Lung (tissue), 12 donors: Measurements from ENCODE around the gene PDZK1IP1. TPM values are rescaled to one million over a fixed set of nuclear protein-coding genes. Genes with fewer than 3 reads are reported as not detected.
"Not testable (repeated sequence)": the region's sequence is repeated elsewhere in the genome, so short reads cannot be mapped to it uniquely, and the experiment has no call there.

Experiments used
- ATAC-seq: fragments of 200-7000 bp; cut with Tn5 transposase; one replicate; pipeline ENCODE4 v1.9.1; 2020; ENCODE audit warnings: moderate number of reproducible peaks; ENCODE audit not compliant: insufficient read depth, low FRiP score
- DNase-seq, 3 donors: peaks; one replicate each; pipeline ENCODE4 v3.0.0-alpha.2; 2013 to 2017
- H3K27ac ChIP-seq, 2 donors: one replicate each; pipeline ENCODE4 v1.5.1; 2013; ENCODE audit warnings: mild to moderate bottlenecking in 2 of 2, moderate library complexity in 2 of 2, control low read depth in 1 of 2, inconsistent platforms in 1 of 2, low read depth in 1 of 2, low read length in 1 of 2
- H3K27me3 ChIP-seq, 3 donors: one replicate each; pipeline ENCODE4 v1.5.1; 2013; ENCODE audit warnings: low read length in 2 of 3; ENCODE audit not compliant: control insufficient read depth in 3 of 3, insufficient read depth in 3 of 3
- H3K36me3 ChIP-seq, 4 donors: one replicate each; pipeline ENCODE4 v1.5.1; 2013; ENCODE audit warnings: low read length in 4 of 4, mild to moderate bottlenecking in 1 of 4, moderate library complexity in 1 of 4; ENCODE audit not compliant: control insufficient read depth in 4 of 4, insufficient read depth in 4 of 4
- H3K4me1 ChIP-seq, 5 donors: one replicate each; pipeline ENCODE4 v1.5.1; 2013; ENCODE audit warnings: low read length in 5 of 5, mild to moderate bottlenecking in 2 of 5, moderate library complexity in 1 of 5; ENCODE audit not compliant: control insufficient read depth in 5 of 5, insufficient read depth in 5 of 5
- H3K4me3 ChIP-seq: one replicate; pipeline ENCODE4 v1.5.1; 2013; ENCODE audit warnings: mild to moderate bottlenecking, control low read depth, moderate library complexity
- H3K9ac ChIP-seq, 2 donors: one replicate each; pipeline ENCODE4 v1.5.1; 2013; ENCODE audit warnings: low read length in 2 of 2, control low read depth in 1 of 2; ENCODE audit not compliant: insufficient read depth in 1 of 2
- H3K9me3 ChIP-seq, 4 donors: one replicate each; pipeline ENCODE4 v1.5.1; 2013; ENCODE audit warnings: low read length in 3 of 4, mild to moderate bottlenecking in 1 of 4, moderate library complexity in 1 of 4; ENCODE audit not compliant: control insufficient read depth in 4 of 4, insufficient read depth in 3 of 4
- WGBS, 2 donors: extraction: QIAGEN DNeasy Blood & Tissue Kit; methylation state at CpG; one replicate each; pipeline ENCODE4 v1.1.7; 2013; 5-methylcytosine and 5-hydroxymethylcytosine counted together
- polyA plus RNA-seq, 2 donors: library from polyadenylated mRNA; stranded (reverse); fragments of 200-250 nt; gene quantifications; one replicate each; pipeline ENCODE4 v1.2.1, GENCODE V29; 2013
- total RNA-seq, 2 donors: library from RNA; depleted of rRNA in 1 of 2; stranded (reverse); fragments of >200 nt in 1 of 2; gene quantifications; one replicate each; pipeline ENCODE4 v1.2.1, GENCODE V29; 2014 to 2021
- TF ChIP-seq, protein P1 (sequence below): IDR thresholded peaks from 2 replicates; pipeline ENCODE4 v1.5.1; 2012; ENCODE audit warnings: mild to moderate bottlenecking; ENCODE audit errors: control extremely low read depth, extremely low read depth
- donor health status: control.
- donor health status: control.
- donor health status: Bipolar disorder and iron deficiency.
- donor health status: healthy.
- donor health status: DM: yes; HTN: yes; CAD: no.

PDZK1IP1 gene
- total and polyA plus RNA-seq, 4 donors = 44.8 to 324 (median 70.6) TPM

- DNase-seq (no peak), ATAC-seq (no peak)
- Histone ChIP-seq H3K36me3 (no peaks in the 10 kb centered on the region), H3K27me3 (peaks cover 0 to 3% (median 2%) of the 10 kb centered on the region in 3 donors), H3K4me3 (no peak overlapping the region), H3K27ac (no peak overlapping the region), H3K9ac (no peak overlapping the region), H3K4me1 (no peaks in the 10 kb centered on the region), H3K9me3 (no peaks in the 10 kb centered on the region)
- 86 to 90% methylated on average over 4 of the region's 4 CpGs for WGBS, 2 donors
- TF ChIP-seq, protein P1, sequence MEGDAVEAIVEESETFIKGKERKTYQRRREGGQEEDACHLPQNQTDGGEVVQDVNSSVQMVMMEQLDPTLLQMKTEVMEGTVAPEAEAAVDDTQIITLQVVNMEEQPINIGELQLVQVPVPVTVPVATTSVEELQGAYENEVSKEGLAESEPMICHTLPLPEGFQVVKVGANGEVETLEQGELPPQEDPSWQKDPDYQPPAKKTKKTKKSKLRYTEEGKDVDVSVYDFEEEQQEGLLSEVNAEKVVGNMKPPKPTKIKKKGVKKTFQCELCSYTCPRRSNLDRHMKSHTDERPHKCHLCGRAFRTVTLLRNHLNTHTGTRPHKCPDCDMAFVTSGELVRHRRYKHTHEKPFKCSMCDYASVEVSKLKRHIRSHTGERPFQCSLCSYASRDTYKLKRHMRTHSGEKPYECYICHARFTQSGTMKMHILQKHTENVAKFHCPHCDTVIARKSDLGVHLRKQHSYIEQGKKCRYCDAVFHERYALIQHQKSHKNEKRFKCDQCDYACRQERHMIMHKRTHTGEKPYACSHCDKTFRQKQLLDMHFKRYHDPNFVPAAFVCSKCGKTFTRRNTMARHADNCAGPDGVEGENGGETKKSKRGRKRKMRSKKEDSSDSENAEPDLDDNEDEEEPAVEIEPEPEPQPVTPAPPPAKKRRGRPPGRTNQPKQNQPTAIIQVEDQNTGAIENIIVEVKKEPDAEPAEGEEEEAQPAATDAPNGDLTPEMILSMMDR = no peak
These were observed 8.4 kb upstream of the PDZK1IP1 start for GRCh38 chr1:47198214-47198613.

DNA sequence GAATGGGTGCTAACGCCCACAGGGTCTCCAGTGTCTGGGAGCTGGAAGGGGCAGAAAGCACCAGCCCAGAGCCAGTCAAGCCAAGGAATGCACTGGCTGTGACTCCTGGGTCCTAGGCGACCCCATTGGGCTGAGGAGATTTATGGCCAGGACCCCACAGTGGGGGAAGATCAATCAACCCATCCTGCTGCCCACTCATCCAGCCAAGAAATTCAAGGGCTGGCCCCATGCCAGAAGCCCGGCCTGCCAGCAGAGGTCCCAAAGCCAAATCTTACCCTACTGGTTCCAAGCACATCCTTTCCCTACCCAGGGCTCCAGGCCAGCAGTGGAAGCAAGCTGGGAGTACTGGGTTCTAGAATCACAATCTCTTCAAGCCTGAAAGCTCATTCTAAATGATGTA lies 6.8 kb upstream of the PDZK1IP1 start:
- TF ChIP-seq, protein P1 = no peak
- H3K4me3 ChIP-seq = no peak overlapping the region
- no peak overlapping the region for H3K27ac ChIP-seq
- peaks cover 0 to 11% (median 9%) of the 10 kb centered on the region in 5 donors for H3K4me1 ChIP-seq
- peaks cover 0 to 3% (median under 1%) of the 10 kb centered on the region in 3 donors for H3K27me3 ChIP-seq
- DNase-seq = no peak
- H3K9ac ChIP-seq = no peak overlapping the region
- no peaks in the 10 kb centered on the region for H3K36me3 ChIP-seq
- H3K9me3 ChIP-seq = no peaks in the 10 kb centered on the region
- 63 to 79% methylated on average over 3 of the region's 3 CpGs for WGBS, 2 donors
- ATAC-seq = no peak

DNA sequence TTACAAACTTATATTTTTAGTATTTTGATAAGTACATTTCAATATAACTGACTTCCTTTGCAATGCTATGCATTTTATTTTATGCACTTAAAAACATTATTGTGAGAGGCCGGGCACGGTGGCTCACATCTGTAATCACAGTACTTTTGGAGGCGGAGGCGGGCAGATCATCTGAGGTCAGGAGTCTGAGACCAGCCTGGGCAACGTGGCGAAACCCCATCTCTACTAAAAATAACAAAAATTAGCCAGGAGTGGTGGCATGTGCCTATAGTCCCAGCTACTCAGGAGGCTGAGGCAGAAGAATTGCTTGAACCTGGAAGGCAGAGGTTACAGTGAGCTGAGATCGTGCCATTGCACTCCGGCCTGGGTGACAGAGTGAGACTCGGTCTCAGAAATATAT lies 6.1 kb upstream of the PDZK1IP1 start:
- peaks cover 0 to 15% (median 11%) of the 10 kb centered on the region in 5 donors for H3K4me1 ChIP-seq
- 84 to 90% methylated on average over 9 of the region's 9 CpGs for WGBS, 2 donors
- H3K36me3 ChIP-seq, DNase-seq, H3K9me3 ChIP-seq, ATAC-seq, H3K27me3 ChIP-seq, H3K9ac ChIP-seq, H3K27ac ChIP-seq, H3K4me3 ChIP-seq: not testable (repeated sequence)

DNA sequence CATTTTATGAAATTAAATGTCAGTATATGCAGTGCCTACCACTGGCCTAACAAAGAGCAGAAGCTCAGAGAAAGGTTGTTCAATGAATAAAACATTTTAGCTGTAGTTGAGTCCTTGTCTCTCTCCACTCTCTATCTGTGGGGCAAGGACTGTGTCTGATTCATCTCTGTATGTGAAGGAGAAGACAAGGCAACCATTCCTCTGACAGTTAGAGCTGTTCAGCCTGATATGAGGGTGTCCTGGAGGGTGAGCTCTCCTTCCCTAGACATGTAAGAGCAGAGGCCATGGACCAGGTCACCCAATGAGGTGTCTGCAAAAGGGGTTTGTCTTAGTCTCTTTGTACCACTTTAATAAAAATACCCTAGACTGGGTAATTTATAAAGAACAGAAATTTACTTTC lies 4.5 kb upstream of the PDZK1IP1 start:
- Histone ChIP-seq H3K9me3 (no peaks in the 10 kb centered on the region), H3K4me1 (peaks cover 0 to 26% (median 15%) of the 10 kb centered on the region in 5 donors), H3K4me3 (no peak overlapping the region), H3K27ac (no peak overlapping the region), H3K27me3 (peaks cover 0 to 3% (median 0%) of the 10 kb centered on the region in 3 donors), H3K9ac (no peak overlapping the region), H3K36me3 (no peaks in the 10 kb centered on the region)
- TF ChIP-seq, protein P1 = no peak
- no peak for DNase-seq
- ATAC-seq = no peak

GRCh38 chr1:47193496-47193895 lies 3.7 kb upstream of the PDZK1IP1 start:
- H3K27ac ChIP-seq, H3K9me3 ChIP-seq, H3K36me3 ChIP-seq, DNase-seq, H3K9ac ChIP-seq, ATAC-seq, H3K27me3 ChIP-seq, H3K4me3 ChIP-seq: not testable (repeated sequence)
- peaks cover 0 to 26% (median 15%) of the 10 kb centered on the region in 5 donors for H3K4me1 ChIP-seq
- WGBS, 2 donors = 89 to 94% methylated on average over 10 of the region's 10 CpGs
